RPMI7951 (cell line): Measurements from ENCODE around the gene KRT78. TPM values are rescaled to one million over a fixed set of nuclear protein-coding genes. Genes with fewer than 3 reads are reported as not detected.

ENCODE experiments used
- DNase-seq: peaks from one replicate; pipeline ENCODE4 v3.0.0-alpha.2; 2012; ENCODE audit warnings: low read depth
- total RNA-seq: library from RNA; depleted of rRNA; stranded (reverse); fragments of >200 nt; shearing (Covaris generic); gene quantifications from 2 replicates; pipeline ENCODE4 v1.2.3, GENCODE V29; 2014

Gene KRT78
- total RNA-seq, 1 experiment from 2014 or later, result 0.36 TPM

DNA sequence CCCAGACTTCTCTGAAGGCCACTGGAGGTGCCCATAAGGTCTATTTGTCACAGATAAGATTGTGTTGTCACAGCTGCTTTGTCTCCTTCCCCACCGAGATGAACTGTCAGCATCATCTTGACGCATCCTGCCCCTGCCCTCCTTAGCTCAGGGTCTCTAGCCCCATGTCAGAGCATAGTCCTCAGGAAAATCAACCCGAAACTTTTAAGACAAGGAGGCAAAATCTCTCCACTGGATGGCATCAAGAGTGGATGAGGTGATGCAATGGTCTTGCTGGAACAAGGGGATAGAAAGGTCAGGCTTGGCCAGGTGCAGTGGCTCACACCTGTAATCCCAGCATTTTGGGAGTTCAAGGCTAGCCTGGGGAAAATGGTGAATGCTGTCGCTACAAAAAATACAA is 22.8 kb downstream of the KRT78 start:
- no peak for DNase-seq

DNA sequence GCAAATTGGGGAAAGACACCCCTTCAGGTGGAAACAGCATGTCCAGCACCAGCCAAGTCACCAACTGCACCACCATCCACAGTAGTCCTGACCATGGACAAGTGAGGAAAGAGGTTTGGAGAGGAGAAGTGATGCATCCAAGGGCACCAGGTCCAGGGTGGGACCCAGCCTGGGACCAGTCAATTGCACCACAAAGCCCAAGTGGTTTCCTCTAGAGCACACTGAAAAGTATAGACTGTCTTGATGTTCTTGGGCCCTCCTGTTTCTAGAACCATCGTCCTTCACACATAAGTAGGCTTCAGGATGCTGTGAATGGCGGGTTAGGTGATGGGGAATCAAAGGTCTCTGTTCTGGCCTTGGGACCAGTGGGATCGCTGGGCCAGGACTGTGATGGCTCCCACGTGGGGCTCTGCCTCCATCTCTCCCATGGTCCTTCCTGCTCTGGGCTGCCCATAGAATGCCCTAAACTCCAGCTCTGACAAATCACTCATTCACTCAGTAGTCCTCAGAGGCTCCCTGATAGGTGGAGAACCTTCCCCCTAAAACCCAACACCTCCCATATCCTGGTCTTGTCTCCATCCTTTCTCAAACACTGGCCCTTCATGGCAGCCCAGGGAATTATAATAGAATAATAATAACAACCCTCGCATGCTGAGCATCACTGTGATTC is 23.9 kb downstream of the KRT78 start:
- DNase-seq, result no peak

DNA sequence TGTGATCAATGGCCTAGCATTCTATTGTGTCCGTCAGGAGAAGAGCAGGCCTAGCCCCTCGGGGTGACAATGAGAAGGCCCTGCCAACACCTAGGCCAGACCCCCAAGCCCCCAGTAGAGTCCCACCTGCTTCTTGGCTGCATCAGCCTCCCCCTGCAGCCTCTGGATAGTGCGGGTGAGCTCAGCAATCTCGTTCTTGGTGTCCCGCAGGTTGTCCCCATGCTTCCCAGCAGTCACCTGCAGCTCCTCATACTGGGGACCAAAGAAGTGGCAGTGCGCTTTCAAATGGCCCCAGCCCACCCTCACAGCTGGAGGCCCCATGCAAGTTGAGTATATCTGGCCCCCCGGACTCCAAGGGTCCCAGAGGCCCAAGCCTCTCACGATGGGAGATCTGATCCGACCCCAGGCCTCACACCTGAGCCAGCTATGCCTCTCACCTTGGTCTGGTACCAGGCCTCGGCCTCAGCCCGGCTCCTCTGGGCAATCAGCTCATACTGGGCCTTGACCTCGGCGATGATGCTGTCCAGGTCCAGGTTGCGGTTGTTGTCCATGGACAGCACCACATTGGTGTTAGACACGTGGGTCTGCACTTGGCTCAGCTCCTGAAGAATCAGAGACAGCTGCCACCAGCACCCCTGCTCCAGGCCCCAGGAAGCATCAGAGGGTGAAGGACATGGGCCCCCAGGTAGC is 24.9 kb downstream of the KRT78 start:
- DNase-seq, result no peak

DNA sequence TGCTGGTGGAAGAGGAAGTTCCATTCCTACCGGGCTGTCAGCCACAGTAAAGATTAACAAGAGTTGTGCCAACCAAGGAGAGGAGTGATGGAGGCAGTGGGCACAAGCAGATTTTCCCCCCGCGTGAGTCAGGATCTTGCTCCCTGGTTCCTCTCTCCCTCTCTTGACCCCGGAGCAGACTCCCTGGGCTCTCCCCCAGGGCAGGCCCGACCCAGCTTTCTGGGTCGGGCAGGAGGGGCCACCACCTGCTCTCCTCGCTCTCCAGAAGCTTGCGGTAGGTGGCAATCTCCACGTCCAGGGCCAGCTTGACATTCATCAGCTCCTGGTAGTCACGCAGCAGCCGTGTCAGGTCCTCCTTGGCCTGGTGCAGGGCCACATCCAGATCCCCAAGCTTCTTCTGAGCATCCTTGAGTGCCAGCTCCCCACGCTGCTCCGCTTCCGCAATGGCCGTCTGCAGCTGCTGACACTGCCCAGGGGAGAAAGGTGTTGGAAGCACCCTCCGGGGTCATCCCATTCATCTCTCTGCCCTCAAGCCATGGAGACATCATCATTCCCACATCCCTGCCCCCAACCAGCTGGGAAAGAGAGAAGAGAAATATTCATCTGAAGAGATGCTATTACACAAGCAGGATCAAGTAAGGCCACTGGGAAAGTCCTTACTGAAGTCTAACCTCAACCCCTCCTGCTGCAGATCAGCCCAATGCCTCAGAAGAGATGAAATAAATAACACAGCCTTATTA is 25.9 kb downstream of the KRT78 start:
- no peak for DNase-seq

DNA sequence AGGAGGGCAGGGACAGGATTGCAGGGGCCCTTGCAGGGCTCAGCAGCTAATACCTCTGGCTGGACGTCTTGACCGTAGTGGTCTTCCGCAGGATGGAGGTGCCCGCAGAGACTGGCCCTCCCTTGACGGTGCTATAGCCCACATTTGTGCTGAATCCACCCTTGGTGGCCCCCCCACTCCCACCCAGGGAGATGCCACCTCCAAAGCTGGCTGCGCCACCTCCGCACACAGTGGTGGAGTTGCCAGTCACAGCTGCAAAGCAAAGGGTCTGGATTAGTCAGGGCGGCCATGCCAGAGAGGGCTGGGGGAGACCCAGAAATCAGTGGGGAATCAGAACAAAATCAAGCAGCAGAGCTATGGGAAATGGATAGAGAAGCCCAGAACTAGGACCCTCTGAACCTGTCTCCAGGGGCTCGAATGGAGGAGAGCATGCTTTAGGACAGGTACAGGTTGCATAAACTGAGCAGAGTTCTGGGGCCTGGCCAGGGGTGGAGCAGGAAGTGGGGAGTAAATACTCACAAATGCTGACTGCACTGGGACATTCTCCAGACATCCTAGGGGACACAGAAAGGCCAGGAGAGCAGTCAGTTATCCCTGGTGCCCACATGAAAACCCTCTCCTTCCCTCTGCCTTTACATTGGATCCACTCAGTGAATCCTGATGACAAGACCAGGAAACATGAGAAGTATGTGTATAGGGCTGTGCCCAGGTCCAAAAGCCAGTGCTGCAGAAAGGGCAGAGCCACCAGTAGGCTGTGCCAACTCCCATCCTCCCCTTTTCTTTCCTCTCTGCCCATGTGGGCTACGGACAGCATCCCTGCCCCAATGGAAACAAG is 26.8 kb downstream of the KRT78 start:
- DNase-seq, result no peak

DNA sequence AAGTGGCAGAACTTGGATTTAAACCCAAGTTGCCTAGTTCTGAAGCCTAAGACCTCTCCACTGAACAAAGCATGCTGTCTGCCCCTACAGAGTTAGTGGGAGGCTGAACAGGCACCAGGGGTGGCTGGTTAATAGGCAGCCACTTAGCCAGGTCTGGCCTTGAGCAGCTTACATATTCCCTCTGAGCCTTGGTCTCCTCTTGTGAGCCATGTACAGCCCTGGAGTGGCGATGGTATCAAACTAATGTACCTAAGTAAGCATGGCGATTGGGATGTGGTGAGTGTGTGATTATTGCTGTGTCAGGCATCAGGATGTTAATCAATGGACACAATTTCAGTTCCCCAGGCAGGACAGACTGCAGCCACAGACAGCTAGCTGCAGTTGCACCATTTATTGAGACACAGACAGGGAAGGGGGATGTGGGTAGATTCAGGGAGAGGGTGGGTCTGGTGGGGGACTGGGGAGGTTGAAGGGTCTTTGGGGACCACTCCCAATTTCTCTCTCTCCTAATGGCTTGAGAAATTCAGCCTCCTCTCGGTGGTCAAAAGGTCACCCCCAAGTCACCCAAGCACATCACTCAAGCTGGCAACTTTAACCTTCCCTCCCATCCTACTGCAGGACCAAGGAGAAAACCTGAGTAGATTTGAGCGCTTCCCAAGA is 27.6 kb downstream of the KRT78 start:
- DNase-seq, result no peak

DNA sequence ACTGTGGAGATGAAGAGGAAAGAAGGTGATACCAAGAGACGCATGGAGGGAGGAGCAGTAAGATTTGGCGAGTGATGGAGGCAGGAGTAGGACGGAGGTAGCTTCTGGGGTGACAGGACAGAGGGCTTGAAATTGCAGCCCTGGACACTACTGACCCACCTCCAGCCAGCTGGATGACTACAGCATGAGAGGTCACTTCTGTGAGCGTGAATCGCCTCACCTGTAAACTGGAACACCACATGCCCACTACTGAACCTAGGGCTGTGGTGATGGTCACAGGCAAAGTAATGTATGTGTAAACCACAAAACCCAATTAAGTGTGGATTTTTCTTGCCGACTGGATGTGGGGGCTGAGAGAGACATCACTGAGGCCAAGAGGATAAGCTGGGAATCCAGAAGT is 28.3 kb downstream of the KRT78 start:
- no peak for DNase-seq

DNA sequence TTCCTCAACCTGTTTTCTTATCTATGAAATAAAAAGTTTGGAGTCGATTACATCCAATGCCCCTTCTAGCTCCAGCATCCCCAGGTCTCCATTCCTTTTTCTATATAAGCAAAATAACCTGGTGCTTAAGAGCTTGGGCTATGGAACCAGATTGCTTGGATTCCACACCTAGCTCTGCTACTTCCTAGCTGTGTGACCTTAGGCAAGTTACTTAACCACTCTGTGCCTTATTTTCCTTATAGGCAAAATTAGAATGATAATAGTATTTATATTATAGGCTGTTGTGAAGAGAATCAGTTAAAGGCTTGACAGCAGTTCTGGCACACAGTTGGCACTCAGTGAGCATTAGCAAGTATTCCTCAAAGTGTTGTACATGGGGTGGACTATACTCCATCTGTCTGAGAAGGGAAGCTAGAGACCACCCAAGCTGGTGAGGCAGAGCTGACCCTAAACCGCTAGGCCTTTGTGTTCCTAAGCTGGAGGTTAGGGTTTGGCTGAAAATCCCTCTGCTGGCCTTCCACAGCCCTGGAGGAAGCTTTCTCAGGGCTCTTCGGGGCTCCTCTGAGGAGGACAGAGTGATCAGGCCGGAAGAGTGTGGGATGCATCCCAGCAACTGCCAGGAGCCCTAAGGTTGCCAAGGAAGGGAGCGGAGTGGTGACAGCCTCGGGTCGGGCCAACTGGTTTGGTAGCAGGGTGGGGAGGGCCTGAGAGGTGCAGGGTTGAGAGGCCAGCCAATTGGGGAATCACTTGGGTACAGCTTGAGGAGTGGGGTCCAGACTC is 28.9 kb downstream of the KRT78 start:
- no peak for DNase-seq

DNA sequence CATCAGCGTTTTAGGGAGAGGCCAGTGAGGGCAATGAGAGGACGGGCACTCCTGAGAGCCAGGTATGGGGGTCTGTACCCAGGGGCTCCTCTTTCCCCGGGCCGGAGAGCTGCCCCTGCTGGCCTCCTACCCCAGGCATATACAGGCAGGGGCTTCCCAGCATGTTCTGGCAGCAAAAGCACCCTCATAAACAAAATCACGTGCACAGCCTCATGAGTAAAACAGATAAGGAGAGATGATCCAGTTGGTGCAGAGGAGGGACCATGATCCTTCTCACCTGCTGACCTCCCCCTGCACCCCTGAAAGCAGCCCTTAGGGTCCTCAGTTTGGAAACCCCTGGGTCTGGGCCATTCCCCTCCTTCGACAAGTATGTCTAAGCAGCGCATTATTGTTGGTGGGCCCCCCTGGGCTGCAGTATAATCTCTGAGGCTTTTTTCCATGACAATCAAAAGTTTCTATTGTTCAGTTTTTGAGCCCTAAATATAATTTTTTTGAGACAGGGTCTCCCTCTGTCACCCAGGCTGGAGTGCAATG is 29.8 kb downstream of the KRT78 start:
- no peak for DNase-seq

DNA sequence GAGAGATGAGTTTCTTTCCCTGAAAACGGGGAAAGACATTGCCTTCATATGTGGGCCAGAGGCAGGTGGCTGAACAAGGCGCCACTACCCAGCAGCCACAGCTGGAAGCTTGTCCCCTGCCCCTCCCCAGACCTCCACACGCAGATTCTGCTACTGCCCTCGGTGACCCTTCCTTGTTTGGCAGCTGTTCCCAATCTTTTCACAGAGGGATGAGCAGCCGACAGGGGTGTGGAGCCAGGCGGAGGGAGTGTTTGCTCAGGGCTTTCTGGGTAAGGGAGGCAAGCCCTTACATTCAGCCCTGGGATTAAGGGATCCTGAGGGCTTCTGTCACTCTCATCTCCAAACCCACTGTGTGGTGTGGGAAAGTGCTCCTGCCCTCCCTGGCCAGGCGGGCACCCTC is 30.4 kb downstream of the KRT78 start:
- DNase-seq, result peak; percentile 53

DNA sequence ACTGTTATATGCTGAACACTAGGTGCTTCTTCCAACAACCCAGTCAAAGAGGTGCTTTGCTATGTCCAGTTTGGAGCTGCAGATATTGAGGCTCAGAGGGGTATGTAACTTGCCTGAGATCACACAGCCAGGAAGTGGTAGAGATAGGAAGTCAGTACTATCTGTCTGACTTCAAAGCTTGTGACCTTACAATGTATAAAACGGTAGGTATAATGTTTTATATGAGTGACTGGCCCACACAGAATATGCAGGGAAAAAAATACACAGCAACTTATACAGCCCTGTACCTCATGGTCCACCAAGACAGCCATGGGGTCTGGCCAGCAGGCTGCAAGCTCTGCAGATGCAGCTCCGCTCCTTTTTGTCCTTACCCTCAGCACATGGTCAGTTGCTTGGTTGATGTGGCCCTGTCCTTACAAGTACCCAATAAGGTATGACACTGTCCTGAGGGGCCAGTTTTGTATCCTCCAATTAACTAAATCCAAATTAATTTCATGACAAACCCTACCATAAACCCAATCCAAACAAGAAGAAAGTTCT is 31.0 kb downstream of the KRT78 start:
- no peak for DNase-seq

DNA sequence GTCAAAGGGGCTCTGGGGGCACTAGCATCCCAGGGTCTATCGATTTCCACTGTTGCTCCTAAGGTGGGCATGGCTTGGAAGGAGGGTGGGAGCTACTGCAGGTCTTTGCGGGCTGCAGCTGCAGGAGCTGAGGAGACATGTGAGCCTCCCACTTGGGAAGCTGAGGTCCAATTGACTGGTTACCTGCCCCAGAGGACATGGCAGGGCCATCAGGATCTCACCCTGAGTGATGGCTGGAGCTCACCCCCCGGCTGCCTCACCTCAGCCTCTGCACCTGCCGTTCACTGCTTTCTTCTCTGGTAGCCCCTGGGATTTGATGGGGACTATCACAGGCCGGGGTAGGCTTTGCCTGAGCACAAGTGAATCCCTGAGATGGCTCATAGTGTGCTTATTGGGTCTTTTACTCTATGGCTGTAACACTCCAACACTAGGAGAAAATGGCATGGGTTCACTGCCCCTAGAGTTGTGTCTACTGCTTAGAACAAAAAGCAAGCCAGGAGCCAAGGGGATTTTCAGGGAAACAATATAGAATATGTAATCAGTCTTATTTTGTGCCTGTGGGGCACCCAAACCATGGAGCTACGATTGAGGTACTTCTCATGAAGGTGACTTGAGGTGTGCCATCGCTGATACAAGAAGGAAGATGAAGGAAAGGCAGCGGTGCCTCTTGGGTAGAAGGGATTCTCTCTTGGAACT is 31.6 kb downstream of the KRT78 start:
- DNase-seq, result no peak

DNA sequence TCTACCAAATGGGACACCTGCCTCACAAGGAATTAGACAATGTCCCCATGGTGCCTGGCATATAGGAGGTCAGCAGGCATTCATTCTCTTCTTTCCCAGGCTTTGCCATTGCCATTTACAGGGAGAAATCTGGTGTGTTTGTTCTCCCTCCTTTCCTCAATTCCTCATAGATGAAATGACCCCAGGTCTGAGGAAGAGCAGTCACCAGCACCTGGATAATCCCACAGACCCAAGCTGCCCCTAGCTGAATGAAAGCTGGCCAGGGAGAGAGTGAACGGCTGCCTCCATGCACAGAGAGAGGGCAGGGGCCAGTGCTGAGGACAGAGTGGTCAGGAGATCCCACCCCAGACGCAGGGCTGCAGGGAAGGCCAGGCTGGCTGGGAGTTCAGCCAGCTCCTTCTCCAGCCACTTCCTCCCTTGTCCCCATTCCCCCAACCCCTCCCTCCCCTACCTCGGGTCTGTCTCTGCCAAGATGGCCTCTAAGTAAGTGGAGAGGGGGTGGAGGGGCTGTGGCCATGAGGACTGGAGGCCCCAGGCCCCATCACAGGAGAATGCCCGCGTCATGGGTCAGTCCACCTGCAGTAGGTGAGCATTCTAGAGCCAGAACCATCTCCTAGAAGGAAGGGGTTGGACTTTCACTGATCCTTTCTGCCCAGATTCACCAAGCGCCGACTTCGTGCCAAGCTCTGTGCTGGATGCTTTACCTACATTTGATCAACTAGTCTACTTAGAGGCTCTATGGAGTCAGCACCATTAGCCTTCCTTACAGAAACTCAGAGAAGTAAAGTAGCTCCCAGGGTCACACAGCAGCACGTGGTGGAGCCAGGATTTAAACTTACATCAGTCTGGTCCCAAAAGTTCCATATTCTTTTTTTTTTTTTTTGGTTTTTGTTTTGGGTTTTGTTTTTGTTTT is 32.9 kb downstream of the KRT78 start:
- DNase-seq, result no peak

DNA sequence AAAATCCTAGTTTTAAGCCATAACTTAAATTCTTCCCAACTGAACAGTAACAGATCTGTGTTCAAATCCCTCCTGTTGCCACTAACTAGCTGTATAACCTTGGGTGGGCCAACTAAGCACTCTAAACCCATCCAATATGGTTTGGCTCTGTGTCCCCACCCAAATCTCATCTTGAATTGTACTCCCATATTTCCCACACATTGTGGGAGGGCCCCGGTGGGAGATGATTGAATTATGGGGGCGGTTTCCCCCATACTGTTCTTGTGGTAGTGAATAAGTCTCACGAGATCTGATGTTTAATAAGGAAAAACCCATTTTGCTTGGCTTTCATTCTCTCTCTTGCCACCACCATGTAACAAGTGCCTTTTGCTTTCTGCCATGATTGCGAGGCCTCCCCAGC is 33.6 kb downstream of the KRT78 start:
- no peak for DNase-seq

DNA sequence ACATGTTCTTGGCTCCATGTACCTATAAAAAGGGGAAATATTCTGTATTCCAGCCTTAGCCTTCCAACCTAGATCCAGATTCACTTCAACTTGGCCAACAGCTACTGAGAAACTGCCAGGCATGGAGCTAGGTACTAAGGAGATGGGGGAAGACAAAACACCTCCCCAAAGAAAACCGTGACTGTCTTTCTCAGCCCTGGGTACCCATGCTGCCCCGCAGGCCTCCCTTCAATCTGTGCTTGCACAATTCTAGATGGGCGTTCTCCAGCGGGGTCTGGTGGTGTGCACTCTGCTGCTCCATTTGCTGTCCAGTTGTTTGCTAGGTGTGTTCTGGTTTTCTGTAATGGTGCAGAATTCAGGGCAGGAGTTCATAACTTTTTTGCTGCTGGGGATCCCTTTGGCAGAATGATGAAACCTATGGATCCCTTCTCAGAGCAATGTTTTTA is 34.1 kb downstream of the KRT78 start:
- no peak for DNase-seq

DNA sequence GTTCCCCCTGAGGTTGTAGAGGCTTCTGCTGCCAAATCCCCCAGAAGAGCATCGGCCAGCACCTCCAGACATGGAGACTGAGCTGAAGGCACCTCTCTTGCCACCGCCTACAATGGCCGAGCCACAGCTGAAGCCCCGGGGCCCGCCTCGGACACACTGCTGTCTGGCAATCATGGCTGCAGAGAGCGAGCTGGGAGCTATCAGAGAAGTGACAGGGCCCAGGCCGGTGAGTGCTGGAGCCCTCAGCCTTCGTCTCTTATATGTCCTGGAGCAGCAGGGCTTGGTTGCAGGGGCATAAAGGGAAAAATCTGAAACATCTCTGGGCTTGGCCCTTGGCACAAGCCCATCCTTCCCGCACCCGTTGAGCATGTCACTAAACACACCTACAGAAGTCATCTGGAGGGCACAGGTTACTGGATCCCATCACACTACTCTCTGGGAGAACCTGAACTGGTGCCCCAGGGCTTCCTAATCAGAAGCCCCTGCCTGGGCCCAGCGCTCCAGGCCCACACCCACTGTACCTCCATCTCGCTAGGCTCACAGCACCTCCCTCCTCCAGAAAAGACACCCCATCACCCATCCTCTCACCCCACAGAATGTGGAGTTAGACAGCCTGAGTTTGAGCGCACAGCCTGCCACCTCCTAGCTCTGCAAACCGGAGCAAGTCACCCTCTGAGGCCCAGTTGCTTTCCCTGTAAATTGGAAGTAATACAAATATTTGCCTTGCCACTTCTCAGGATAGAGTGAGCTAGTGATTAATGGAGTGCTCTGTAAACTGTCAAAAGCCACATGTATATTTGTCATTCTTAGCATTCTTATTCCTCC is 34.7 kb downstream of the KRT78 start, which contains the start of gene KRT4:
Gene KRT4, minus strand, starts transcription at position 232 of the 825 bp plus-strand sequence. Its CDS starts 58 bp downstream, at position 174.
- DNase-seq, result peak; percentile 13

DNA sequence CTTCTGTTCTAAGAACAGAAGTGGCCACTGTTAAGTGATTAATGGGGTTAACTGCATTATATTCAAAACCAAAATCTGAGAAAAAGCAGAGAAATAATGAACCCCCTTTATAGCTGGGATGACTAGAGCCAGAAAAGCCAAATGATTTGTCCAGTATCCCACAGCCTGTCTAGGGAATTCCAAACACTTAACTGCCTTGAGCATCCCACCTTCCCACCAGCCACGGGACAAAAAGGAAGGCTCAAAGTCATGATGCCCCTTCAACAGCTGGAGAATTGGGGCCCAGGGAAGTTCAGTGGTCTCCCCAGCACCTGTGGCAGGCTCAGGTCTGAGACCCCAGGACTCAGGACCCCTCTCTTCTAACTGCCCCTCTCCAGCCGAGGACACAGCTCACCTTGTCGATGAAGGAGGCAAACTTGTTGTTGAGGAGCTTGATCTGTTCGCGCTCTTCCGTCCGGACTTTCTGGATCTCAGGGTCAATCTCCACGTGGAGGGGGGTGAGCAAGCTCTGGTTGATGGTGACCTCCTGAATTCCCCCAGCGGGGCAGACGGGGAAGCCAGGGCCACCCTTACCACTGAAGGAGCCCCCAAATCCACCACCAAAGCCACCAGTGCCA is 35.5 kb downstream of the KRT78 start:
- DNase-seq, result no peak
